ENCODE results near the gene ST7. TPM values are rescaled to one million over a fixed set of nuclear protein-coding genes. Genes with fewer than 3 reads are reported as not detected.
"Not testable (repeated sequence)": the region's sequence is repeated elsewhere in the genome, so short reads cannot be mapped to it uniquely, and the experiment has no call there.

The ST7 gene
- total RNA-seq = 17.4 and 26.2 TPM in 2 replicates
- polyA plus RNA-seq (2012) = 17.3 TPM

DNA sequence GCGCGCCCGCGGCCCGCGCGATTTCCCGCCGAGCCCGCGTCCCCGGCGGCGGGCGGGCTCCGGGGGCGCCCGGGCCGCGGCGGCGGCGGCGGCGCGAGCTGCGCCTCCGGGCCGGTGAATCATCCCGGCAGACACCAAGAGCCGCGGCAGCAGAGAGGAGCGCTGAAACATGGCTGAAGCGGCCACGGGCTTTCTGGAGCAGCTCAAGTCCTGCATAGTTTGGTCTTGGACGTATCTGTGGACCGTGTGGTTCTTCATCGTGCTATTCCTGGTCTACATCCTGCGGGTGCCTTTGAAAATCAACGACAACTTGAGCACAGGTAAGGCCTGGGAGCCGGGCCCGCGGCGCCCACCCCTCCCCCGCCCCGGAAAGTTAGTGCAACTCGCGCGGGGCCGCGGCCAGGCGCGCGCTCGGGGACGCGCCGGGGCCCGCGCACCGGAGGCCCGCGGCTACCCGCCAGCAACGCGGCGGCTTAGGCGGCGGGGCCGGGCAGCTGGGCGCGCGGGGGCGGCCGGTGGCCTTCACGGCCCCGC, at the start of gene ST7:
TSS of gene ST7 (plus strand) at position 130 of the 534 bp plus-strand sequence. CDS start at position 170, 40 bp downstream.
- DNase-seq (ENCODE audit: low read depth) = peak; percentile 86

- DNase-seq (ENCODE audit: low read depth) = no peak
Observed at GRCh38 chr7:116906391-116906790, 46.9 kb upstream of the ST7 start.

- DNase-seq (ENCODE audit: low read depth) = peak; percentile 15
Observed at GRCh38 chr7:116910383-116910782, 42.9 kb upstream of the ST7 start.

GRCh38 chr7:116911801-116912200, 41.5 kb upstream of the ST7 start:
- DNase-seq (ENCODE audit: low read depth) = no peak

DNA sequence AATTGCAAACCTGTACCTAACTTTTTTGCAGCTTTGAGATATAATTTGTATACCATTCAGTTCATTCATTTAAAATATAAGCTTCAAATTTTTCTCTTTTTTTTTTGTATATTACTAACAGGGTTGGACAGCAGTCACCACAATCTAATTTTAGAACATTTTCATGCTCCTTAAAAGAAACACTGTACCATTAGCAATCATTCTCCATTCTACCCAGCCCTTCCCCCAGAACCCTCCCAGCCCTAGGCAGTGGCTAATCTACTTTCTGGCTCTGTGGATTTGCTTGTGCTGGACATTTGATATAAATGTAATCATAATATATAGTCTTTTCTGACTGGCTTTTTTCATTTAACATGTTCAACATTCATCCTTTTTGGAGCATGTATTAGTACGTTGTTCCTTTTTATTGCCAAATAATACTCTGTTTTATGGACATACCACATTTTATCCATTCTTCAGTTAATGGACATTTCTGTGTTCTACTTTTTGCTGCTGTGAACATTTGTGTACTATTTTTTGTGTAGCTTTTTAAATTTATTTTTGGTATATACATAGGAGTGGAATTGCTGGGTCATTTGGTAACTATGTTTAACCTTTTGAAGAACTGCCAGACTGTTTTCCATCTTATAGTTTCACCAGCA, 40.9 kb upstream of the ST7 start:
- DNase-seq (ENCODE audit: low read depth) = peak; percentile 22

GRCh38 chr7:116918704-116919103, 34.6 kb upstream of the ST7 start:
- DNase-seq (ENCODE audit: low read depth) = no peak

DNA sequence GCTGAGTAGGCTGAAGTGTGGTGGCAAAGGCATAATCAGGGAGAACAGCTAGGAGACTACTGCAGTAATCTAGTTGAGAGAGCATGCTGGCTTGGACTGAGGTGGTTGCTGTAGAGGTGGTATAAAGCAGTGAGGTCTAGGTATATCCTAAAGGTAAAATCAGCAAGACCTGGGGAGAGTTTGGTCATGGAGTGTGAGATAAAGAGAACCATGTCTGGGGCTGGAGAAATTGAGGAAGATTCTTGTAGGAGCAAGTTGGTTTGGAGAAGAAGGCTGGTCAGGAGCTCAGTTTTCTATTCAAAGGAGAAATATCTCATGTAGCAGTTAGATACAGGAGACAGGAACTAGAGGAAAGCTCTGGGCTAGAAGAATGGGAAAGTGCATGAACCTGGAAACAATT, 32.9 kb upstream of the ST7 start:
- DNase-seq (ENCODE audit: low read depth) = no peak

- no peak for DNase-seq (ENCODE audit: low read depth)
Observed at GRCh38 chr7:116922545-116922944, 30.8 kb upstream of the ST7 start.

DNA sequence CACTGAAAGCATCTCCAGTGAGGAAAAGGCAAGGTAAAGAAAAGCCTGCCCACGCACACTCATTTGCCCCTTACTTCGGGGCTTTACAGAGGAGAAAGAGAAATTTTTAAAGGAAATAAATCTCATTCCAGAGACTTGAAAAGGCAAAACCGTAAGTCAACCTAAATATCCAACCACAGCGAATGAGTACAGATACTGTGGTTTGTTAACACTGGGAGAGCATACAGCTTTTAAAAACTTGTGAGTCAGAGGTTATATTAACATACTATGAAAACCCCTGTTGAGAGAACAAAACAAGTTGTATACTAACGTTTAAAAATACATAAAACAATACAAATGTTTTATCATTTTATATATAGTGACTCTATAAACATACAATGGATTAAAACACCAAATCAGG, 28.6 kb upstream of the ST7 start:
- no peak for DNase-seq (ENCODE audit: low read depth)

DNA sequence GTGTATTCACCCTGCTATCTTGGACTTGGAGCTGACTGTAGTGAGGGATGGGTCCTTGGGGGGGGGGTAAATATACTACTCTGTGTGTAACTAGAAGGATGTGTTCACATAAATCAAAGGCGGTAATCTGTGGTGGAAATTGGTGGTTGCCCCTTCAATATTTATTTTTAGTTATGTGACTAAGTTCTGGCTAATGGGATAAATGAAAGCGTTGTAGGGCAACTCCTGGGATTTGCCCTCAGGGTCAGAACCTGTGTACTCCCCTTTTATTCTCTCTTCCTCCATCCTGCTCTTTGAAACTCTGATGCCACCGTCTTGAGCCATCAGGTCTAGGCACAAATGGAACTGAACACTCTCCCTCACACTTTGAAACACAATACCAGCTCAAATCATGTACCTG, 24.3 kb upstream of the ST7 start:
- DNase-seq (ENCODE audit: low read depth) = no peak

- DNase-seq (ENCODE audit: low read depth) = peak; percentile 86
Observed at GRCh38 chr7:116929914-116930913, 23.1 kb upstream of the ST7 start.

DNA sequence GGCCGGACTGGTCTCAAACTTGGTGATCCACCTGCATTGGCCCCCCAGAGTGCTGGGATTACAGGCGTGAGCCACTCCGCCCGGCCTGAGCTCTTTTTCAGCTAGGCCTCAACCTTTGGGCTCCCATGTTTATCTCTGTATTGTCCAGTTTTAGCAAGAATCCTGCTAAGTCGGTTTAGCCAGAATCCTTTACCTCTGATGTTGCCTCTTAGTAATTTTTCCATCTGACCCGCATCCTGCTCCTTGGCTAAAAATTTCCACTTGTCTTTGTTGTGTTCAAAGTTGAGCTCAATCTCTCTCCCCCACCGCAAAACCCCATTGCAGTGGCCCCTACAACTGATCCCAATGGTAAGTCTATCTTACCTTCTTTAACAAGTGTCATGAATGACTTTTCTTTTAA, 20.7 kb upstream of the ST7 start:
- no peak for DNase-seq (ENCODE audit: low read depth)

GRCh38 chr7:116933465-116933864, 19.8 kb upstream of the ST7 start:
- no peak for DNase-seq (ENCODE audit: low read depth)

DNA sequence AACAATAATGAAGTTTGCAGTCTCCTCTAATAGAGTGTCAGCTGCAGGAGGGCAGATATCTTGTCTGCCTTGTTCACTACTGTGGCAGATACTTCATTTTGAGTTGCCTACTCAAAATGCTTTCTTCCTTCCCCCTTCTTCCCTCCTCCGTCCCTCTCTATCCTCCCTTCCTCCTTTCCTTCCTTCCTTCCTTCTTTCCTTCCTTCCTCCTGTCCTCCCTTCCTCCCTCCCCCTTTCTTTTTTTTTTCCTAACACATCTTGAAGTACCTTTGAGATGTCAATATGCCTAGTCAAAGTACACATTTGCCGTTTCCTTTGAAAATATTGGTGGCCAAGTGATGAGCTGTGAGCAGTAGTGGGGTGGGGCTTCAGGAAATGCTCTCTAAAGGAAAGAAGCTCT, 18.7 kb upstream of the ST7 start:
- DNase-seq (ENCODE audit: low read depth) = no peak

DNA sequence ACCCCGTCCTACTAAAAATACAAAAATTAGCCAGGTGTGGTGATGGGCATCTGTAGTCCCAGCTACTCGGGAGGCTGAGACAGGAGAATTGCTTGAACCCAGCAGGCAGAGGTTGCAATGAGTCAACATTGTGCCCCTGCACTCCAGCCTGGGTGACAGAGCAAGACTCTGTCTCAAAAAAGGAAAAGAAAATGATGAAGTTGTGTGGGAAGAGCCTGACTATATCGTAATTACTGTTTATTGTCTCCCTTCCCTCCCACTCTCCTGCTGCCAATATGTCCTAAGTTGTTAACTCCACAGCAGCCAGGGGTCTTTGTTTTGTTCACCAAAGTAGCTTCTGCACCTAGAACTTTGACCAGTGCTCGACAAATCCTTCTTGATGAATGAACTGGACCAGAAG, 16.5 kb upstream of the ST7 start:
- not testable (repeated sequence) for DNase-seq (ENCODE audit: low read depth)

GRCh38 chr7:116938678-116939077, 14.6 kb upstream of the ST7 start:
- no peak for DNase-seq (ENCODE audit: low read depth)

GRCh38 chr7:116940689-116941370, 12.5 kb upstream of the ST7 start:
- DNase-seq (ENCODE audit: low read depth) = no peak

- DNase-seq (ENCODE audit: low read depth) = no peak
Observed at GRCh38 chr7:116942504-116942903, 10.8 kb upstream of the ST7 start.

DNA sequence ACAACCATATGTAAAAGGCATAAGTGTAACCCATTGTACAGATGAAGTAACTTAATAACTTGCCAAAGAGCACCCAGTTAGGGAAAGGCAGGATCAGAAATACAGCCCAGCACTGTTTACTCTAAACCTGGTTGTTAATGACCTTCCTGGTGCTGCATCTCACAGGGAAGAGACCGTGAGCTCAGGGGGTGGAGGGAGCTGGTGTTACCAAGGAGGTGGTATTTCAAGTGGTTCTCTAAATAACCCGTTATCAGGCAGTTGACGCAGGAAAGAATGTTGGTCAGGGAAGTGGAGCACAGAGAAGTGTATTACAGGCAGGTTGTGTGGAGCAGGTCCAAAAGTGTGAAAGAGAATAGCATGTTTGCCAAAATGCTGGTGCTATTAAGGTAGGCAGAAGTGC, 4.4 kb upstream of the ST7 start:
- no peak for DNase-seq (ENCODE audit: low read depth)

DNA sequence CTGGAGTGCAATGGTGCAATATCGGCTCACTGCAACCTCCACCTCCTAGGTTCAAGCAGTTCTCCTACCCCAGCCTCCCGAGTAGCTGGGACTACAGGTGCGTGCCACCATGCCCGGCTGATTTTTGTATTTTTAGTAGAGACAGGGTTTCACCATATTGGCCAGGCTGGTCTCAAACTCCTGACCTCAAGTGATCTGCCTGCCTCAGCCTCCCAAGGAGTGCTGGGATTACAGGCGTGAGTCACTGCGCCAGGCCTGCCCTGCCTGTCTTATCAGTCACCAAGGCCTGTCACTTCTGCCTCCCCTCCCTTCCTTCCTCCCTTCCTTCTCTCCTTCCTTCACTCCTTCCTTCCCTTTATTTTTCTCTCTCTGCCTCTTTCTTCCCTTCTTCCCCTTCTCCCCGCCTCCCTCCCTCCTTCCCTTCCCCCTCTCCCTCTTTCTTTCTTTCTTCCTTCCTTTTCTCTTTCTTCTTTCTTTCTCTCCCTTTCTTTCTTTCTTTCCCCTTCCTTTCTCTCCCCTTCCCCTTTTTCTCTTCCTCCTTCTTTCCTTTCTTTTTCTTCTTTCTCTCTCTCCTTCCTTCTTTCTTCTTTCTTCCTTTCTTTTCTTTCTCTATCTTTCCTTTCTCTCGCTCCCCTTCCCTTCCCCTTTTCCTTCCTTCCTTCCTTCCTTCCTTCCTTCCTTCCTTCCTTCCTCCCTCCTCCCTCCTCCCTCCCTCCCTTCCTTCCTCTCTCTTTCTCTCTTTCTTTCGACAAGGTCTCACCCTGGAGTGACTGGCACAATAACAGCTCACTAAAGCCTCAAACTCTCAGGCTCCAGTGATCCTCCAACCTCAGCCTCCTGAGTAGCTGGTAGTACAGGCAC, 3.1 kb upstream of the ST7 start:
- DNase-seq (ENCODE audit: low read depth) = no peak
